ENCODE results near the gene KCNF1. TPM values are rescaled to one million over a fixed set of nuclear protein-coding genes. Genes with fewer than 3 reads are reported as not detected.

Gene KCNF1
- total and polyA plus RNA-seq, 2 of the 8 experiments (the other 6 are each of a cell fraction or from before 2014, with no cell fraction given): 0.48 to 1.5 TPM

- WGBS, 2 experiments (ENCODE audit: extremely low coverage in 1 of 2, insufficient coverage in 1 of 2, insufficient read length in 1 of 2, insufficient replicate concordance in 2 of 2, low coverage in 1 of 2, low lambda C conversion rate in 2 of 2, missing lambda C conversion rate in 1 of 2): 85% methylated on average over 7 of the region's 7 CpGs; no CpG with 5 or more reads in 1 of the 2 experiments
- Histone ChIP-seq H2AK5ac (ENCODE audit: low read depth, low read length) (no peak overlapping the region), H2BK15ac (ENCODE audit: low read length) (no peak overlapping the region), H3K18ac (ENCODE audit: extremely low read depth, low read length) (no peak overlapping the region), H3K4ac (replicated peaks; ENCODE audit: insufficient read length, low read depth, low read length) (no peak overlapping the region), H3K4me3 (ENCODE audit: extremely low read depth in 1 of 4, insufficient read depth in 2 of 4, low read depth in 3 of 4, low read length in 4 of 4) (no peak overlapping the region), H3K14ac (ENCODE audit: insufficient read length) (no peak overlapping the region), H3K9me3 (ENCODE audit: insufficient read depth in 2 of 2, low read depth in 1 of 2, low read length in 1 of 2) (no peaks in the 10 kb centered on the region; a peak in 1 of 4 replicates), H3K23me2 (ENCODE audit: low read depth, low read length) (peaks cover 5% of the 10 kb centered on the region; the same call in 1 of the 2 replicates), H4K8ac (ENCODE audit: extremely low read depth, insufficient read depth, low read length) (no peak overlapping the region), H3K79me1 (ENCODE audit: low read depth, low read length) (no peaks in the 10 kb centered on the region), H4K5ac (ENCODE audit: insufficient read length, low read depth, low read length) (no peak overlapping the region), H3K9ac (replicated peaks in 1 of 4; ENCODE audit: extremely low read depth in 1 of 4, low read depth in 3 of 4, low read length in 3 of 4) (no peak overlapping the region), H3K23ac (ENCODE audit: insufficient read length) (no peak overlapping the region), H2BK5ac (ENCODE audit: low read depth, low read length) (no peak overlapping the region), H3K4me2 (ENCODE audit: insufficient read depth in 1 of 2, low read depth in 2 of 2, low read length in 2 of 2) (no peak overlapping the region), H2BK20ac (ENCODE audit: low read length) (no peak overlapping the region), H3K27ac (ENCODE audit: low read depth, low read length) (no peak overlapping the region), H3K27me3 (replicated peaks in 1 of 4; ENCODE audit: control insufficient read depth in 3 of 4, extremely low read depth in 1 of 4, insufficient read depth in 3 of 4, low read length in 3 of 4) (no peaks in the 10 kb centered on the region), H3K4me1 (replicated peaks in 1 of 4; ENCODE audit: control insufficient read depth in 3 of 4, insufficient read depth in 4 of 4, low read length in 3 of 4) (no peaks in the 10 kb centered on the region), H2BK12ac (ENCODE audit: low read depth, low read length) (no peak overlapping the region), H3K56ac (replicated peaks; ENCODE audit: insufficient read length, low read depth, low read length) (no peak overlapping the region), H2BK120ac (replicated peaks; ENCODE audit: low read depth, low read length) (no peak overlapping the region), H2AFZ (ENCODE audit: low read length) (no peak overlapping the region), H3K36me3 (ENCODE audit: control insufficient read depth in 2 of 4, insufficient read depth in 4 of 4, low read length in 3 of 4) (no peaks in the 10 kb centered on the region), H3K79me2 (ENCODE audit: control insufficient read depth in 1 of 2, insufficient read depth in 2 of 2, low read length in 2 of 2) (no peaks in the 10 kb centered on the region), H4K91ac (replicated peaks; ENCODE audit: insufficient read length, low read length) (no peak overlapping the region), H4K20me1 (replicated peaks in 1 of 2; ENCODE audit: control insufficient read depth in 1 of 2, insufficient read depth in 2 of 2, low read length in 2 of 2) (peaks cover 0 to 2% of the 10 kb centered on the region in 2 experiments)
- ChIA-PET CTCF (ENCODE audit: partially characterized antibody) (interaction anchor here (0.8 kb wide), 1 partner anchor 12 kb away, joined by 4 read pairs; no protein-coding TSS in a partner anchor), POLR2A (ENCODE audit: partially characterized antibody) (no interaction called here)
- no peak for TF ChIP-seq CHD1 (IDR thresholded peaks at IDR 0.05; ENCODE audit: low read depth, low read length)
- TF ChIP-seq HDAC2 (IDR thresholded peaks at IDR 0.05; ENCODE audit: borderline replicate concordance in 1 of 2, low read depth in 2 of 2, low read length in 2 of 2): no peak
- no peak for TF ChIP-seq MAFK (IDR thresholded peaks at IDR 0.05; ENCODE audit: low read depth, low read length)
- TF ChIP-seq ATF2 (IDR thresholded peaks at IDR 0.05; ENCODE audit: low read length): no peak
- TF ChIP-seq SIRT6 (IDR thresholded peaks at IDR 0.05; ENCODE audit: low read length): no peak
- no peak for TF ChIP-seq FOSL1 (IDR thresholded peaks at IDR 0.05; ENCODE audit: insufficient read depth, low read depth, low read length)
- no peak for TF ChIP-seq RAD21 (IDR thresholded peaks at IDR 0.05 in 1 of 2, conservative IDR thresholded peaks at IDR 0.05 in 1 of 2; ENCODE audit: low read depth in 2 of 2, low read length in 2 of 2)
- no peak for TF ChIP-seq JUN (IDR thresholded peaks at IDR 0.05; ENCODE audit: low read depth, low read length)
- no peak for TF ChIP-seq POLR2A (IDR thresholded peaks at IDR 0.05; ENCODE audit: control extremely low read depth in 1 of 2, low read depth in 2 of 2, low read length in 2 of 2)
- TF ChIP-seq TAF7 (optimal IDR thresholded peaks at IDR 0.05; ENCODE audit: borderline replicate concordance, low read depth, low read length): no peak
- FAIRE-seq: no peak
- DNase-seq (ENCODE audit: low read depth in 1 of 2, low spot score in 2 of 2): no peak
These were observed 36.4 kb downstream of the KCNF1 start for GRCh38 chr2:10948188-10948564.
